ENCODE results near the gene BMPR1A.

DNA sequence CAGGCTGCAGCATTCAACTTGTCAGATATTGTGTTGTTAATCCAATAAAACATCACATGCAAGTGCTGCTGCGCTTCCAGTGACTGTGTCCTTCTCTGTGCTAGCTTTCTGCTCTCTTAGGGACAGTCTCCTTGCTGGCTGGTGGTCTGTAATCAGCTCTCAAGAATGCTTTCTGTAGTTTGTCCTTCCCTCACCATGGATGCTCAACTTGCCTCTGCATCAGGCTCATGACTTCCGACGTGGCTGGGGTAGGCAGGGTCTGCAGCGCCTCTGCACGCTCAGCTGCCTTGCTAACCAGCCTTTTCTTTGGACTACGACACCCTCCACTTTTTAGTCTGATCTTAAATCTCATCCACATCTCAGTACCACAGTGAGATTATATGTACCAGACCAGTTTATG, 142.7 kb downstream of the BMPR1A start:
- no peak for TF ChIP-seq CTCF (IDR thresholded peaks at IDR 0.05)
- no peak for TF ChIP-seq POLR2A (IDR thresholded peaks at IDR 0.05)
